HEK293T (cell line): ENCODE measurements around the gene DHX29.

ENCODE experiments used
- ARNT ChIP-seq: fragments of 450-650 bp; IDR thresholded peaks from 2 replicates; pipeline ENCODE4 v1.6.1; 2017; ENCODE audit warnings: mild to moderate bottlenecking
- BHLHE40 ChIP-seq: fragments of 450-650 bp; IDR thresholded peaks from 2 replicates; pipeline ENCODE4 v1.6.1; 2016; ENCODE audit warnings: mild to moderate bottlenecking, moderate library complexity, borderline replicate concordance
- ELF4 ChIP-seq: fragments of 450-650 bp; IDR thresholded peaks from 2 replicates; pipeline ENCODE4 v1.6.1; 2017; ENCODE audit warnings: antibody characterized with exemption
- FOXA1 ChIP-seq: fragments of 450-650 bp; IDR thresholded peaks from 2 replicates; pipeline ENCODE4 v1.6.1; 2016; ENCODE audit warnings: mild to moderate bottlenecking
- FOXK2 ChIP-seq: fragments of 450-650 bp; IDR thresholded peaks from 2 replicates; pipeline ENCODE4 v1.6.1; 2016; ENCODE audit warnings: mild to moderate bottlenecking
- FOXM1 ChIP-seq: fragments of 450-650 bp; IDR thresholded peaks from 2 replicates; pipeline ENCODE4 v1.6.1; 2017; ENCODE audit warnings: mild to moderate bottlenecking, borderline replicate concordance
- HDGF ChIP-seq: fragments of 450-650 bp; IDR thresholded peaks from 2 replicates; pipeline ENCODE4 v1.6.1; 2017; ENCODE audit warnings: antibody characterized with exemption, borderline replicate concordance
- L3MBTL2 ChIP-seq: fragments of 450-650 bp; conservative IDR thresholded peaks from 2 replicates; pipeline ENCODE4 v1.6.1; 2016; ENCODE audit warnings: mild to moderate bottlenecking
- LEF1 ChIP-seq: fragments of 450-650 bp; IDR thresholded peaks from 2 replicates; pipeline ENCODE4 v1.6.1; 2017; ENCODE audit warnings: mild to moderate bottlenecking, borderline replicate concordance
- NFRKB ChIP-seq: fragments of 450-650 bp; IDR thresholded peaks from 2 replicates; pipeline ENCODE4 v1.6.1; 2016; ENCODE audit warnings: mild to moderate bottlenecking, moderate library complexity
- PKNOX1 ChIP-seq: fragments of 450-650 bp; IDR thresholded peaks from 2 replicates; pipeline ENCODE4 v1.6.1; 2016
- SP1 ChIP-seq: fragments of 450-650 bp; IDR thresholded peaks from 2 replicates; pipeline ENCODE4 v1.6.1; 2017
- SUZ12 ChIP-seq: fragments of 450-650 bp; IDR thresholded peaks from 2 replicates; pipeline ENCODE4 v1.6.1; 2016; ENCODE audit warnings: mild to moderate bottlenecking
- ZNF384 ChIP-seq: fragments of 450-650 bp; IDR thresholded peaks from 2 replicates; pipeline ENCODE4 v1.6.1; 2016

GRCh38 chr5:55226027-55226933 is 81.2 kb downstream of the DHX29 start:
- TF ChIP-seq ARNT = no peak
- TF ChIP-seq LEF1 = no peak
- no peak for TF ChIP-seq SUZ12
- TF ChIP-seq FOXM1 = no peak
- no peak for TF ChIP-seq SP1
- no peak for TF ChIP-seq HDGF
- no peak for TF ChIP-seq FOXA1
- no peak for TF ChIP-seq BHLHE40
- TF ChIP-seq ELF4 = no peak
- no peak; the same call in 1 of the 2 replicates for TF ChIP-seq L3MBTL2
- TF ChIP-seq FOXK2 = no peak
- no peak for TF ChIP-seq PKNOX1
- no peak for TF ChIP-seq ZNF384
- TF ChIP-seq NFRKB = no peak
